SK-N-SH (cell line): ENCODE measurements around the gene KCNB1. TPM values are rescaled to one million over a fixed set of nuclear protein-coding genes. Genes with fewer than 3 reads are reported as not detected.

ENCODE experiments used
- CTCF ChIA-PET: fragments of 300-600, 350-600 bp; formaldehyde crosslinking; extraction: SDS; loops from one replicate; lab custom pipeline; 2021; lab: Yijun Ruan, JAX
- POLR2A ChIA-PET: fragments of 350-600 bp; sonication (Branson Sonifier 250); formaldehyde crosslinking; extraction: SDS; loops from one replicate; lab custom pipeline; 2020; ENCODE audit warnings: antibody characterized with exemption, inconsistent platforms; lab: Yijun Ruan, JAX
- DNase-seq: peaks from one replicate; pipeline ENCODE4 v3.0.0; 2012
- H2AFZ ChIP-seq: fragments of 200-600 bp; sonication (generic); 2 replicates; pipeline ENCODE4 v1.8.1; 2016; ENCODE audit warnings: antibody characterized with exemption, mild to moderate bottlenecking, low read depth
- H3F3A ChIP-seq: fragments of 200-600 bp; sonication (generic); replicated peaks from 2 replicates; pipeline ENCODE3; 2016; ENCODE audit warnings: antibody characterized with exemption, mild to moderate bottlenecking; ENCODE audit not compliant: insufficient read depth
- H3K27ac ChIP-seq, 2 experiments: fragments of 200-500 bp in 1 of 2; fragments of 200-600 bp in 1 of 2; sonication (Bioruptor generic) in 1 of 2; sonication (generic), shearing (Covaris generic) in 1 of 2; 2 replicates each; pipeline versions ENCODE4 v1.5.1 to v1.6.1; 2014 to 2016; ENCODE audit warnings: low read depth in 2 of 2, inconsistent platforms in 1 of 2, low read length in 1 of 2, mild to moderate bottlenecking in 1 of 2, mixed read lengths in 1 of 2
- H3K27me3 ChIP-seq: fragments of 200-600 bp; sonication (generic), shearing (Covaris generic); 2 replicates; pipeline ENCODE4 v1.6.1; 2016; ENCODE audit warnings: mixed run types; ENCODE audit not compliant: insufficient read depth
- H3K36me3 ChIP-seq, 2 experiments: fragments of 200-500 bp in 1 of 2; fragments of 200-600 bp in 1 of 2; sonication (Bioruptor generic) in 1 of 2; sonication (generic) in 1 of 2; replicated peaks in 1 of 2; 2 replicates each; pipeline versions ENCODE3 to v1.5.1; 2014 to 2016; ENCODE audit warnings: low read length in 1 of 2, mild to moderate bottlenecking in 1 of 2; ENCODE audit not compliant: insufficient read depth in 2 of 2, control insufficient read depth in 1 of 2
- H3K4me1 ChIP-seq, 2 experiments: fragments of 200-500 bp in 1 of 2; fragments of 200-600 bp in 1 of 2; sonication (Bioruptor generic) in 1 of 2; sonication (generic), shearing (Covaris generic) in 1 of 2; 2 replicates each; pipeline versions ENCODE4 v1.5.1 to v1.6.1; 2014 to 2016; ENCODE audit warnings: low read depth in 1 of 2, low read length in 1 of 2, mixed run types in 1 of 2; ENCODE audit not compliant: insufficient read depth in 2 of 2, control insufficient read depth in 1 of 2
- H3K4me2 ChIP-seq: fragments of 200-600 bp; sonication (generic), shearing (Covaris generic); 2 replicates; pipeline ENCODE4 v1.6.1; 2017; ENCODE audit warnings: mixed run types
- H3K4me3 ChIP-seq, 2 experiments: fragments of 200-500 bp in 1 of 2; fragments of 200-600 bp in 1 of 2; sonication (Bioruptor generic) in 1 of 2; sonication (generic), shearing (Covaris generic) in 1 of 2; 2 replicates each; pipeline versions ENCODE4 v1.5.1 to v1.8.1; 2014 to 2016; ENCODE audit warnings: low read depth in 2 of 2, inconsistent platforms in 1 of 2, low read length in 1 of 2, mild to moderate bottlenecking in 1 of 2, mixed read lengths in 1 of 2, moderate library complexity in 1 of 2
- H3K79me2 ChIP-seq: fragments of 200-600 bp; sonication (generic); 2 replicates; pipeline ENCODE4 v1.8.1; 2017; ENCODE audit warnings: mild to moderate bottlenecking; ENCODE audit not compliant: insufficient read depth
- H3K9ac ChIP-seq: fragments of 200-600 bp; sonication (generic); 2 replicates; pipeline ENCODE4 v1.6.1; 2017; ENCODE audit warnings: mixed run types
- H3K9me2 ChIP-seq: fragments of 200-600 bp; sonication (generic); 2 replicates; pipeline ENCODE4 v1.6.1; 2017; ENCODE audit warnings: mixed run types
- H3K9me3 ChIP-seq: fragments of 200-600 bp; sonication (generic); 2 replicates; pipeline ENCODE4 v1.6.1; 2017; ENCODE audit warnings: mixed run types, mild to moderate bottlenecking, moderate library complexity
- H4K20me1 ChIP-seq: fragments of 200-600 bp; sonication (generic); 2 replicates; pipeline ENCODE4 v1.6.1; 2017; ENCODE audit warnings: mild to moderate bottlenecking, mixed run types; ENCODE audit not compliant: insufficient read depth
- CHD2 ChIP-seq: fragments of 150-350 bp; IDR thresholded peaks from 2 replicates; pipeline ENCODE4 v1.6.1; 2018; ENCODE audit warnings: low read length; ENCODE audit not compliant: partially characterized antibody
- ELF1 ChIP-seq: IDR thresholded peaks from 2 replicates; pipeline ENCODE4 v1.4.0; 2012
- EZH2phosphoT487 ChIP-seq: fragments of 200-600 bp; sonication (generic); IDR thresholded peaks from 2 replicates; pipeline ENCODE4 v1.6.1; 2017; ENCODE audit warnings: low read depth, mixed run types, mild to moderate bottlenecking, antibody characterized with exemption, moderate library complexity, borderline replicate concordance
- FOSL2 ChIP-seq: IDR thresholded peaks from 2 replicates; pipeline ENCODE4 v1.4.0; 2012; ENCODE audit warnings: low read depth, mild to moderate bottlenecking, moderate library complexity, borderline replicate concordance
- FOXJ3 ChIP-seq: sonication (generic); formaldehyde crosslinking; IDR thresholded peaks from 2 replicates; pipeline ENCODE4 v1.5.1; 2020; ENCODE audit warnings: mild to moderate bottlenecking, missing genetic modification reagents
- FOXM1 ChIP-seq: IDR thresholded peaks from 2 replicates; pipeline ENCODE4 v1.4.0; 2012; ENCODE audit warnings: low read depth, mild to moderate bottlenecking
- GABPA ChIP-seq: IDR thresholded peaks from 2 replicates; pipeline ENCODE4 v1.4.0; 2012; ENCODE audit warnings: low read depth, mild to moderate bottlenecking
- GATA2 ChIP-seq: sonication (generic); formaldehyde crosslinking; IDR thresholded peaks from 2 replicates; pipeline ENCODE4 v1.5.0; 2020; ENCODE audit warnings: mild to moderate bottlenecking, missing genetic modification reagents
- MEF2A ChIP-seq: IDR thresholded peaks from 2 replicates; pipeline ENCODE4 v1.4.0; 2012; ENCODE audit warnings: low read depth, borderline replicate concordance
- MXI1 ChIP-seq: IDR thresholded peaks from 2 replicates; pipeline ENCODE4 v1.6.1; 2012; ENCODE audit warnings: mild to moderate bottlenecking, low read depth, low read length, improper control_type of control experiment
- NFIC ChIP-seq: IDR thresholded peaks from 2 replicates; pipeline ENCODE4 v1.4.0; 2012; ENCODE audit warnings: borderline replicate concordance
- POLR2AphosphoS5 ChIP-seq: IDR thresholded peaks from 2 replicates; pipeline ENCODE4 v1.6.1; 2012; ENCODE audit warnings: low read depth, low read length
- RCOR1 ChIP-seq: fragments of 150-350 bp; IDR thresholded peaks from 2 replicates; pipeline ENCODE4 v1.6.1; 2017; ENCODE audit warnings: antibody characterized with exemption, low read length
- SIN3A ChIP-seq: IDR thresholded peaks from 2 replicates; pipeline ENCODE4 v1.6.1; 2012; ENCODE audit warnings: low read depth, mild to moderate bottlenecking, low read length, moderate library complexity, borderline replicate concordance
- SMC3 ChIP-seq: IDR thresholded peaks from 2 replicates; pipeline ENCODE4 v1.6.1; 2012; ENCODE audit warnings: low read depth, low read length, improper control_type of control experiment
- TEAD4 ChIP-seq: IDR thresholded peaks from 2 replicates; pipeline ENCODE4 v1.4.0; 2012; ENCODE audit warnings: mild to moderate bottlenecking, borderline replicate concordance; ENCODE audit not compliant: insufficient read depth
- USF1 ChIP-seq: IDR thresholded peaks from 2 replicates; pipeline ENCODE4 v1.4.0; 2012; ENCODE audit warnings: low read depth, borderline replicate concordance
- WGBS: methylation state at CpG from one replicate; pipeline ENCODE4 v1.1.6; 2017; ENCODE audit warnings: low lambda C conversion rate; 5-methylcytosine and 5-hydroxymethylcytosine counted together
- polyA plus RNA-seq, 3 experiments: library from polyadenylated mRNA; depleted of rRNA; stranded (reverse); fragments of >200 nt; gene quantifications; 2 replicates each; pipeline ENCODE4 v1.2.3, GENCODE V29; 2012
- TF ChIP-seq, protein P1 (sequence below): IDR thresholded peaks from 2 replicates; pipeline ENCODE4 v1.4.0; 2012; ENCODE audit warnings: low read depth

The KCNB1 gene
- polyA plus RNA-seq, 1 of the 3 experiments (the other 2 are of a cell fraction): 0.82 TPM

DNA sequence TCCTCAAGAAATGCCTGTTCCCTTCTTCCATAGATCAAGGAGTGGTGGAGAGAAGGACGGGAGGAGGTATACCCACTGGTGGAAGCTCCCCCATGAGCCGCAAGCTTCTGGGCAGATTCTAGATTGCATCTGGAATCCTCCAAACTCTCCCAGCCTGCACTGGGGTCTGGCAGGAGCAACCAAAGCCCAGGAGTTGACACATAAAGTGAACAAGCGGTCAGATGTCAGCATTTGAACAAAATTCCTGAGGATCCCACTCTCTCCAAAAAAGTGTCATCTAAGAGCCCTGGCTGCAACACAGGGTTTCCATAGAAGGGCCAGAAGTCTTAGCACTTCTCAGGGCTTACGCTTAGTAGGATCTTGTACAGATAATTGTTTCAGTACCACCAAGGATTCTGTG lies 88.2 kb downstream of the KCNB1 start:
- H3K4me1 ChIP-seq: peaks cover 0 to under 1% of the 10 kb centered on the region in 2 experiments; a peak in 1 of 4 replicates
- H3K36me3 ChIP-seq: no peaks in the 10 kb centered on the region
- H2AFZ ChIP-seq: no peak overlapping the region
- no peaks in the 10 kb centered on the region for H3K9me2 ChIP-seq
- H3K9ac ChIP-seq: no peak overlapping the region
- no peak overlapping the region for H3K27ac ChIP-seq
- no peak for DNase-seq
- POLR2A ChIA-PET: no interaction called here
- no peaks in the 10 kb centered on the region for H3F3A ChIP-seq
- H3K9me3 ChIP-seq: no peaks in the 10 kb centered on the region
- no peaks in the 10 kb centered on the region for H3K79me2 ChIP-seq
- CTCF ChIA-PET: interaction anchor here (3.0 kb wide), 1 partner anchor 10 kb away, joined by 16 read pairs; no protein-coding TSS in a partner anchor
- H3K4me2 ChIP-seq: no peak overlapping the region
- TF ChIP-seq GABPA (no peak), MEF2A (no peak), USF1 (no peak), SMC3 (no peak), MXI1 (no peak), CHD2 (no peak), POLR2AphosphoS5 (no peak), RCOR1 (no peak), EZH2phosphoT487 (no peak)
- TF ChIP-seq, protein P1, sequence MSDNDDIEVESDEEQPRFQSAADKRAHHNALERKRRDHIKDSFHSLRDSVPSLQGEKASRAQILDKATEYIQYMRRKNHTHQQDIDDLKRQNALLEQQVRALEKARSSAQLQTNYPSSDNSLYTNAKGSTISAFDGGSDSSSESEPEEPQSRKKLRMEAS: no peak
- no peak overlapping the region for H3K4me3 ChIP-seq
- H4K20me1 ChIP-seq: no peaks in the 10 kb centered on the region
- no peaks in the 10 kb centered on the region for H3K27me3 ChIP-seq
- 82% methylated on average over 4 of the region's 4 CpGs for whole genome bisulfite sequencing

DNA sequence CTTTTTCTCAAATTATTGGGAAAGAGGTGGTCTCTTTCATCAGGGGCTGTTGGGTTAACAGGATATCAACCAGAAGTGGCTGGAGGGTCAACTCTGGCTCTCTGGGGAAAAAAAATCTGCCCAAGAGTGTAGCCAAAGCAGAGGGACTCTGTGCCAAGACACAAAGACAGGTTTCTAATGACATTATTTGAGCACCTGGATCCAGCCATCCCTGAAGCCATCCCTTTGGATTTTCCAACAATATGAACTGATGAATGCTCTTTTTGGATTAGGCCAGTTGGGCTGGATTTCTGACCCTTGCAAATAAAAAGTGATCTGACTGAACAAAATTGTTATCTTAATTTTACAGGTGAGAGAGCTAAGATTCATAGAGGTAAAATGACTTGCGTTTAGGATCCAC lies 88.7 kb downstream of the KCNB1 start:
- no peaks in the 10 kb centered on the region for H3K9me3 ChIP-seq
- no peaks in the 10 kb centered on the region for H3K27me3 ChIP-seq
- no peak overlapping the region for H2AFZ ChIP-seq
- H3K27ac ChIP-seq: no peak overlapping the region
- ChIA-PET CTCF (interaction anchor here (1.6 to 3.0 kb wide), 2 partner anchors 9 to 90 kb away, joined by 5 to 16 read pairs; no protein-coding TSS in a partner anchor), POLR2A (no interaction called here)
- H3K4me3 ChIP-seq: no peak overlapping the region
- DNase-seq: no peak
- no peaks in the 10 kb centered on the region for H3K9me2 ChIP-seq
- H3K79me2 ChIP-seq: no peaks in the 10 kb centered on the region
- no peaks in the 10 kb centered on the region for H3F3A ChIP-seq
- 88% methylated on average over 1 of the region's 1 CpG for WGBS
- no peak overlapping the region for H3K4me2 ChIP-seq
- H3K9ac ChIP-seq: no peak overlapping the region
- H3K4me1 ChIP-seq: peaks cover 0 to 4% of the 10 kb centered on the region in 2 experiments; a peak in 1 of 4 replicates
- H3K36me3 ChIP-seq: no peaks in the 10 kb centered on the region
- TF ChIP-seq RCOR1 (no peak), NFIC (no peak), FOSL2 (no peak), MXI1 (no peak), SIN3A (no peak), POLR2AphosphoS5 (no peak), GATA2 (CRISPR knock-in tag) (no peak), FOXM1 (no peak), FOXJ3 (CRISPR knock-in tag) (no peak), TEAD4 (no peak), ELF1 (no peak)
- TF ChIP-seq, protein P1: no peak
- no peaks in the 10 kb centered on the region for H4K20me1 ChIP-seq
